Right lobe of liver (tissue), 4 donors: Measurements from ENCODE around the gene ZFYVE9.

ENCODE experiments used
- CTCF ChIP-seq, 4 donors: fragments of 200-600 bp in 3 of 4; fragments of 450-650 bp in 1 of 4; IDR thresholded peaks; one replicate each; pipeline versions ENCODE4 v1.5.1 to v1.8.0; 2016 to 2022; ENCODE audit warnings: antibody characterized with exemption in 4 of 4, mild to moderate bottlenecking in 2 of 4
- POLR2A ChIP-seq: fragments of 450-650 bp; IDR thresholded peaks from one replicate; pipeline ENCODE4 v1.6.1; 2017; ENCODE audit warnings: antibody characterized with exemption, mild to moderate bottlenecking
- donor health status: DM: no; HTN: no; CAD: no.
- donor health status: DM: no; HTN: no; CAD: no.
- donor health status: DM: no; HTN: yes; CAD: no.

- no peak for TF ChIP-seq CTCF (IDR thresholded peaks at IDR 0.05)
- no peak for TF ChIP-seq POLR2A
Measured at GRCh38 chr1:52112489-52112888, 29.4 kb upstream of the ZFYVE9 start.
